Amniotic epithelial cell (primary cell): ENCODE results near the gene LRRC49.
A peak's percentile ranks its signal among the peaks of the same experiment; 100 is the strongest.

Experiments used
- DNase-seq: peaks from one replicate; pipeline ENCODE4 v3.0.0-alpha.2; 2010; ENCODE audit warnings: low read depth

Gene LRRC49

GRCh38 chr15:71052356-71052755, 159.7 kb downstream of the LRRC49 start:
- DNase-seq, result peak; percentile 91

GRCh38 chr15:71054286-71054952, 161.8 kb downstream of the LRRC49 start:
- DNase-seq, result no peak

GRCh38 chr15:71055461-71055860, 162.8 kb downstream of the LRRC49 start:
- DNase-seq, result peak; percentile 43

- no peak for DNase-seq
These were observed 163.5 kb downstream of the LRRC49 start for GRCh38 chr15:71056111-71056510.

GRCh38 chr15:71057143-71057542, 164.5 kb downstream of the LRRC49 start:
- DNase-seq, result no peak

GRCh38 chr15:71057581-71057980, 165.0 kb downstream of the LRRC49 start:
- no peak for DNase-seq

GRCh38 chr15:71060983-71061382, 168.4 kb downstream of the LRRC49 start:
- DNase-seq, result peak; percentile 25

GRCh38 chr15:71066983-71067382, 174.4 kb downstream of the LRRC49 start:
- peak; percentile 98 for DNase-seq

- no peak for DNase-seq
These were observed 177.1 kb downstream of the LRRC49 start for GRCh38 chr15:71069693-71070092.

- DNase-seq, result no peak
These were observed 178.9 kb downstream of the LRRC49 start for GRCh38 chr15:71071529-71071928.

- no peak for DNase-seq
These were observed 179.8 kb downstream of the LRRC49 start for GRCh38 chr15:71072423-71072822.

GRCh38 chr15:71078506-71079207, 186.0 kb downstream of the LRRC49 start:
- DNase-seq, result no peak

GRCh38 chr15:71079208-71080044, 186.8 kb downstream of the LRRC49 start:
- DNase-seq, result peak; percentile 83

GRCh38 chr15:71080166-71080565, 187.5 kb downstream of the LRRC49 start:
- no peak for DNase-seq

GRCh38 chr15:71080705-71081104, 188.1 kb downstream of the LRRC49 start:
- DNase-seq, result peak; percentile 95

GRCh38 chr15:71082803-71083202, 190.2 kb downstream of the LRRC49 start:
- no peak for DNase-seq

GRCh38 chr15:71083349-71083748, 190.7 kb downstream of the LRRC49 start:
- no peak for DNase-seq

- no peak for DNase-seq
These were observed 191.6 kb downstream of the LRRC49 start for GRCh38 chr15:71084264-71084663.

GRCh38 chr15:71085809-71086208, 193.2 kb downstream of the LRRC49 start:
- no peak for DNase-seq

- no peak for DNase-seq
These were observed 195.5 kb downstream of the LRRC49 start for GRCh38 chr15:71088155-71088554.

GRCh38 chr15:71088683-71089082, 196.1 kb downstream of the LRRC49 start:
- DNase-seq, result no peak

GRCh38 chr15:71089801-71090200, 197.2 kb downstream of the LRRC49 start:
- DNase-seq, result no peak

- no peak for DNase-seq
These were observed 199.0 kb downstream of the LRRC49 start for GRCh38 chr15:71091601-71092000.
